Stimulated activated CD8-positive, alpha-beta memory T cell treated with anti-CD3 and anti-CD28 coated beads, Interleukin-7, amount 100 ng/mL, for 48 hours (primary cell): Measurements from ENCODE around the gene PPP3CB.

Experiments used
- DNase-seq, 2 donors: peaks; one replicate each; pipeline ENCODE4 v3.0.0-alpha.2; 2020; ENCODE audit warnings: low read depth in 1 of 2; ENCODE audit errors: extremely low read depth in 1 of 2

Gene PPP3CB

DNA sequence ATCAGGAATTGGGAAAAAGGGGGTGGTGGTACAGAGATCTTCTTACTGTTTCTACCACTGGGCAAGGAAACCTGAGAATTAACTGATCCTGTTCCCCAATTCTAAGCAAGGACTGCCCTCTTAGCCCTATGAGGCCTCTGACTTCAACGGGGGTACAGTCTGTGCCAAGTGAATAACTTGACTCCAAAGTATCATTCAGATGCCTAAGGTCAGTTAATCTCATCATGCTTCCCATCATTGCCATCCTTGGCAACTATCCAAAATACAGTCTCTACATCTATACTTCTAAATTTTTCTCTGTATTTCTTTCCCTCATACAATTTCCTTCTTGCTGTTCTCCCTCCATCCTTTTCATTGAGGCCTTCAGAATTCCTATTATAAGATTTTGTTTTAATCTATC, 10.5 kb downstream of the PPP3CB start:
- DNase-seq: no peak

DNA sequence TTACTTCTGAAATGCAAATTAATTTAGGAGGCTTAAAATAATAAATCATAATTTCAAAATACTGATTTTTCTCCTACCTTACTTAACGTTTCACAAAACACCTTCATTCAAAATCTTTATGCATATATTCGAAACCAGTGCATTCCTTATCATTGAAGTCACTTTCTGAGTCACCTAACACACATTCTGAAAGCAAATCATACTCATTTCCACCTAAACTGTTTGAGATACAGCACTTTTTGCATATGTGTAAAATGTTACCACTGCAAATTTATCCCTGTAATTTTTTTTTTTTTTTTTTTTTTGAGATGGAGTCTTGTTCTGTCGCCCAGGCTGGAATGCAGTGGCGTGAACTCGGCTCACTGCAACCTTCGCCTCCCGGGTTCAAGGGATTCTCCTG, 15.7 kb downstream of the PPP3CB start:
- DNase-seq: no peak

DNA sequence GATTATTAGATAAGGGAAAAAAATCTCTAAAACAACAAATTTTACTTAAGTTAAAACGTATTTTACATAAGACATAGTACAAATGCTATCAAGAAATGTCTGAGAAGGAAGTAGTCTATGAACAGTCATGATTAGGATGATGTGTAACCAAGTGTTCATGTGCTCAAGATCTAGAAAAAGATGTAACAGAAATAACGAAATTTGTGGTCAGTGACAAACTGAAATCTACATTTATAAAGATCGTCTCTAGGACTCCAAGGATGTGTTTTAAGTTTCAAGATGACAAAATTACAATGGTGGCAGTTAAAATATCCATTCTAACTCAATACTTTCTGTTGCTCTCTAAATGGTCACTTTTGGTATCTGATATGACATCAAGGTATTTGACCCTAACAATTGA, 17.2 kb downstream of the PPP3CB start:
- no peak for DNase-seq

DNA sequence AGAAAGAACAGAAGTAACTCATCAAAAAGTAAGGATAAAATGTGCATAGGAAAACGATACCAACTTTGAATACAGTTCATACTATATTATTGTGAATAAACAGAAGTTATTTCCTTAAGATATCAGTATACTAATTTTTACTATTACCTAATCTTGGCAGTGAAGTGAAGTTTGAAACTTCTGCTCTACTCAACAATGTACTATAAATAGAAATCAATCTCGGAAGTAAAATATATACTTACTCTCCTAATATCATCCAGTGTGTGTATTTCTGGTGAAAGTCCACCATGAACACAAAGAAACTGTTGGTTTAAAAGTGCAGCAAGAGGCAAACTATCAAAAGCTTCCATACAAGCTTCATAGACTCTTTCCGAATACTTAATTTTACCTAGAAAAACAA, 24.6 kb downstream of the PPP3CB start:
- no peak for DNase-seq

DNA sequence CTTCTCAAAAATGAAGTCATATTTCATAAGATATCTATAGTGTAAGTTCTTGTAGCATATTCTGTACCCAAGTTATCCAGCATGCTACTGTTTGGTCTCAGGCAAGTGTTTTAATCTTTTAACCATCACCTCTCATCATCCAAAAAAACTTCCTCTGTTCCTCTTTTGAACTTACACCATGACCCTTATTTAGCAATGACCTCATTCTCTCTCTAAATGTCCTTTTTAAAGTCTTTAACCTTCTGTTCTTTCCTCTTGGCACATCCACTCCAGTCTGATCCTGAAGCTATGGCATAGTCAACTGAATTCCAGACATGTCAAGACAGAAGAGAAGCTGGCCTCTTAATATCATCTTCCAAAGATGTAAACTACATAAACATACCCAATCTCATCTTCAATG, 26.2 kb downstream of the PPP3CB start:
- DNase-seq: no peak

DNA sequence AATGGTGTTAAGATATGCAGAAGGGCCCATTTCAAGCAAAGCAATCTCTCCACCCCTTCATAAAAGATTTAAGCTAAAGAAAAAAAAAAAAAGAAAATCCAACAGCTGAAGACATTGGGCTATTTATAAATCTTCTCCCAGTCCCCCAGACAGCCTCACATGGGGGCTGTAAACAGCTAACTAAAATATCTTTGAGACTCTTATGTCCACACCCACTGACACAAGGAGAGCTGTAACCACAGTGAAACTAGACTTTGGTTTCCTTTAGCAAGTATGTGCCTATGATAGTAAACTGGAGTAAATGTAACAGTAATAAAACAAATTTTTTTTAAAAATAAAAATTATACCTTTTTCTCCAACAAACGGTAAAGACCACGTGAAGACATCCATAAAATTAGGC, 28.6 kb downstream of the PPP3CB start:
- DNase-seq: no peak

DNA sequence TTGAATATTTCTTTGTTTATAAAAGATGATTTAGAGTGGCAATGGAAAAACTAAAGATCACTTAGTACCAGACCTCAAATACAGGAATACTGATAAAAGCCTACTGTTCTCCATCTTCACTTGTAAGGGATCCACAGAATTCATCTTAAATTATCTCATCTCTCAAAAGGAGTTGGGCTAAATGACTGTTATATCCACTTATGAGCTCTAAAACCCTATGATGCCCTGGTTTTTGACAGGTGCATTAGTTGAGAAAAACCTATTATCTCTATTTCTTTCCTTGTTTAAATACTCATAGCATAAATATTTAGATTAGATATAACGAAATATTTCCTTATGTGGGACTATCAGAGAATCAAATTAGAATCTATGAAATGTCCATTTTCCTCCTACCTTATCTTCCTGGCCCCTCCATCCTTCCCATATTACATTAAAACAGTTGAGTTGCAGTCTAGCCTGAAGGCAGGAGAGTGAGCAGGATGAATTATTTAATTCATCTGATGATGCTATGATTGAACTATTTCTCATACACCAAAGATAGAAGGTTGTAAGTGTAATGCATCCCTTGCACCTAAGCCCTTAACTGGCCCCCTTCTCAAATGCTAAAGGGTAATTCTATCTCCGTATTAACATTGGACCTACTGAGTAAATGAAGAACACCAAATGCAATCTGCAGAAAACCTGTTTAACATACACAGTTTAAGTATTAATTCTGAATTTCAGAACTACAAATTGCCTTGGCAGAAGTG, 29.7 kb downstream of the PPP3CB start:
- DNase-seq: no peak

DNA sequence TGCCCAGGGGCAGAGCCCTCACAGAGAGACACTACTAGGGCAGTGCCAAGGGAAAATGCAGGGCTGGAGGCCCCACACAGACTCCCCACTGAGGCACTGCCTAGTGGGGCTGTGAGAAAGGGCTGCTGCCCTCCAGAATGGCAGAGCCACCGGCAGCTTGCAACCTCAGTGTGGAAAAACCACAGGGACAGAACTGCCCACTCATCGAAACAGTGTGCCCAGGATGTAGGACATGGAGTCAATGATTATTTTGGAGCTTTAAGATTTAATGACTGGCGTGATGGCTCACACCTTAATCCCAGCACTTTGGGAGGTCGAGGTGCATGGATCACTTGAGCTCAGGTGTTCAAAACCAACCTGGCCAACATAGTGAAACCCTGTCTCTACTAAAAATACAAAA, 34.9 kb downstream of the PPP3CB start:
- no peak for DNase-seq

DNA sequence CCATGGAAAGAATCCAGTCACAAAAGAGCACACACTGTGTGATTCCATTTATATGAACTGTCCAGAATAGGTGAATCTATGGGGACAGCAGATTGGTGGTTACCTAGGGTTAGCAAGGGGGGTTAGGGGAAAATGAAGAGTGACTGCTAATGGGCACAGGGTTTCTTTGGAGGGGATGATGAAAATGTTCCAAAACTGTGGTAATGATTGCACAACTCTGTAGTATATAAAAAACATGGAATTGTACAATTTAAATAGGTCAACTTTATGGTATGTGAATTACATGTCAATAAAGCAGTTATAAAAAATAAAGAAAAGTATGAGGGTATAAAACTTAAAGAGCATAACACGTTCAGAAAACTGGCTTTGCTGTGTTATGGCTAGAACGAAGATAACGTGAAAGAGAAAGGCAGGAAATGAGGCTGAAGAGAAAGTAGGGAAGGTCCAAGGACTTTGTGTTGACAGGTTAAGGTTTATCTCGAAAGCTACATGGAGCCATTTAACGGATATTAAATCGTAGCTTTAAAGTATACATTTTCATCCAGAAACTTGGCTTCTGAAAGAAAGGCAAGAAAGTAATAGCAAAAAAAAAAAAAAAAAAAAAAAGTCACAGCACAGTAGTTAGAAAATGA, 36.0 kb downstream of the PPP3CB start:
- no peak for DNase-seq

DNA sequence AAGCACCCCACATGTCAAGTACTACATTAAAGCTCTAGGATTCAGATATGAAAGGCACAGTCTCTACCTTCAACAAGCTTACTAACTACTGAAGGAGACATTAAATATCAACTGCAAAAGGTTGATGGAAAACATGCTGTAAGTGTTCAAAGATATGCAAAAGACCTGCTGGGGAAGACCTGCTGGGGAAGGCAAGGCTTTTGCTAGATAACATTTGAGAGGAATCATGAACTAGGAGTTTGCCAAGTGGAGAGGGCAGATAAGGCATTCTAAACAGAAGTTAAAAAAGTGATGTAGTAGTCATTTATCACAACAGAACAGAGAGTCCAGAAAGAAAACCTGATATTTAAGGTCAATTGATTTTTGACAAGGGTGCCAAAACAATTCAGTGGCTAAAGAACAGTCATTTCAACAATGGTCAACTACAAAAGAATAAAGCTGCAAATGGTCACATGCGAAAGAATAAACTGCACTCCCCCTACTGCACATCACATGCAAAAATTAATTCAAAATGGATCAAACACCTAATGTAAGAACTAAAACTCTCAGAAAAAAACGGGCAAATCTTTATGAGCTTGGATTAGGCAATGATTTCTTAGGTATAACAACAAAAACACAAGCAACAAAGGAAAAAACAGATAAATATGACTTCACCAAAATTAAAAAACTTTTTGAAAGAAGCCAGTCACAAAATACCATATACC, 39.5 kb downstream of the PPP3CB start:
- DNase-seq: no peak

DNA sequence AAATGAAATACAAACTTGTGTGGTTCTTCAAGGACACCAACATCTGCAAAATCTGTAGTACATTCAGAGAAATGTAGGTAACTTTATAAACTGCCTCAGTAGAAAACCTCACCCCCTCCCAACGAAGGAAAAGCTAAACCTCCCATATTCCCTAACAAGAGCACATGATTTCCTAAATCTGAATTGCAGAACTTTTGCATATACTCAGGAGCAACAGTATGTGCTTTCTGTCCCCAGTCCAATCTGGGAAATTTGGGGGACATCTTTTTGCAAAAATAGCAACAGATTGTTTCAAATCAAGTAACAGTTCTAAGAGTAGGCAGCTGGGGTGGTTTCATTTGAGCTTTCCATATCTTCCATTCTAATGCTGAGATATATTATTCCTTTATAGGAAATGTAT, 46.7 kb downstream of the PPP3CB start:
- DNase-seq: no peak

DNA sequence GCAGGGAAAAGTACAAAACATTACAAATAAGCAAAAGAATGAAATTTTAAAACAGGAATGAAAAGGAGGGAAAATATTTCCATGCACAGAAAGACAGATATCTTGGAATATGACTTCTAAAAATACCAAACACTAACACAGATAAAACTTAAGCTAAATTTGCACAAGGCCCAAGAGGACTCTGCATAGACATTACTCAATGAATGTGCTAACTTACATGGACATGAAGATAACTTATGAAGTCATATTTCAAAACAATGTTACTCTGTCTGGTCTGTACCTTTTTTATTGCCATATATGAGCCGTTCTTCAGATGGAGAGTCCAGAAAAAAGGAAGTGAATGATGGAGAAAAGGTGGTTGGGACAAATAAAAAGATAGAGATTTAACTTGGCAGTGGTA, 47.4 kb downstream of the PPP3CB start:
- DNase-seq: no peak

DNA sequence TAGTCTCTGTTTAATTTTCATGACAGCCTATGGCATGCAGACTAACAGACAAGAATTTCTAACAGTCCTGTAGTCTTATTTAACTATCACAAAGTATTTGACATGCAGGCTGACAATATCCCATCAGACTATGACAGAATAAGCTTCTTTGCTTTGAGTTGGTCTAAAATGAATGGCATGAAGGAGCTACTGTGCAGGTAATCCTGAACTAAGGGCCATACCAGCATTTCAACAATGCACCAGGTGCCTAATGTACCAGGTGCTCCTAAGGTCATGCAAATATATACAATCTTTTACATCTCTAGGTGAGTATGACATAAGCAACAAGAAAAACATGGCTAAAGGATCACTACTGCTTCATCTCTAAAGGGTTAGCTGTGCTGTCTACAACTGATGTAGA, 48.9 kb downstream of the PPP3CB start:
- DNase-seq: no peak

DNA sequence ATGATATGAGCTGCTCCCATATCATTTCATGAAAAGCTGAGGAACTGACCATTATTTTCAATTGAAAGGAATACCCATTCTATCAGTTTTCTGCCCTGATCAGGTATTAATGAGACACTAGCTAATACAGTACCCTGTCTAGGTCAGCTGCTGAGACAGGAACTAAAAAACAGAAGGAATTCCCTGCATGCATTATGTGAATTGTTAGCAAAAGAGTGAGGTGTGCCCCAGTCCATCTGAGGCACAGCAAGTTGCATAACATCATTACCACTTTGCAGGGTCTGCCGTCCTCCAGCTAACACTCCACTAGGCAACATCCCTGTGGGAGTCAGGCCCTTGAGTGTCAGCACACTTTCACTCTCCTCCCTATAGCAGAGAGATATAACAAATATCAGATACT, 51.4 kb downstream of the PPP3CB start:
- DNase-seq: no peak

DNA sequence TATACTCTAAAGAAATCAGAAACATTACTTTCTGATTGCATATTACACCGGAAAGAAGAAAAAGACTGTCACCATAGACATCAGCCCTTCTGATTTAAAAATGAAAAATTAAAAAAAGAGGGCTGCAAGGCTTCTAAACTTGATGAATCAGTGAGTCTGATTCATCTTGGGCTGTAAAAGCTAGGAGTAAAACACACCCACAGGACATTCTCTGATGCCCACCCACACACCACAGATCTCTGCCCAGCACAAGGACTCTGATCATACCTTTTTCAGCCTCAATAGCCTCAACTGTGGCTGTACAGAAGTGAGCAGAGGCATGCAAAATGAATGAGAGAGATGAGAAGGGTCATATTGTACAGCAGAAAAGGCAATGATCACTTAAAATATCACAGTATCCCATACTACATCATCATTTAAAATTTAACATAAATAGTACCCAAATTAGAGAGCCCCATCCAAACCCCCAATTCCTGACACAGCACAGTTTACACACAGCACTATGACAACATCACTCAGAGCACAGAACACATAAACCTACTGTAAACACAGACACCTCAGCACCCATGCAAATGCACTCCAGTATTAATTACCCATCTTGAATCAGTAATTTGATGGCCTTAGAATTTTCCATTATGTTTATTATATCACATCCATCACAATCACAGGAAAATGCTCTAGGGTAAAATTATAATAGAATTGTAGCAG, 56.1 kb downstream of the PPP3CB start:
- no peak for DNase-seq

DNA sequence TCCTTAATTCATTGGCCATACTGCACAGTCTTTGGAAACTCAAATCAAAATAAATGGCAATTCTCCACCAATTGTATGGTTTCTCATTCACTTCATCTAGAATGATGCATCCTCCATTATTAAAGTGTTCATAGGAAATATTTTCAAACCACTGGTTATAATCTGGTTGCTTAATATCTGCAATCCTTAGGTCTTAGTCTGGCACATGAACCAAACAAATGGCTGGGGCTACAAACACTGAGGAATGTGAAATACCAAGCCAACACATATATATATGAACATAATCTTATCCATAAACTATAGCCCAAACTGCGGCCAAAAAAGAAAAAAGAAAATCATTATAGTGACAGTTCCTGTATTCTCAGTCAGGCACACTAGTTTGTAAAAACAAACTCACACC, 56.8 kb downstream of the PPP3CB start:
- DNase-seq: no peak

DNA sequence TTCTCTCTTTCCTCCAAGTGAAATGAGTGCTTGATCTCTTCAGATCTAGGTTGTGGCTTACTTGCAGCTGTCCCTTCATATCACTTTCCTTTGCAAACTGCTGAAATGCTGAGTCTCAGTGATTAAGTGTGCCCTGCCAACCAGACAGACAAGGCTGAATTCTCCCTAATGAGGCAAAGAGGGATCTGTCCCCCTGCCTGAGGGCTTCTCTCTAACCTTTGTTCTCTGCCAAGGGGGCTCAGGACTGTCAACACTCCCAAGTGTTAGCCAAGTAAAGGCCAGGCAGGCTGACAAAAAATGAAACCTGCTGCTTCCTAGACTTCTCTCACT, 62.3 kb downstream of the PPP3CB start, which contains the start of gene MSS51:
Gene MSS51, minus strand, starts transcription at position 24 of the 330 bp plus-strand sequence. CDS start 5,277 bp downstream, outside the sequence.
- DNase-seq: no peak

DNA sequence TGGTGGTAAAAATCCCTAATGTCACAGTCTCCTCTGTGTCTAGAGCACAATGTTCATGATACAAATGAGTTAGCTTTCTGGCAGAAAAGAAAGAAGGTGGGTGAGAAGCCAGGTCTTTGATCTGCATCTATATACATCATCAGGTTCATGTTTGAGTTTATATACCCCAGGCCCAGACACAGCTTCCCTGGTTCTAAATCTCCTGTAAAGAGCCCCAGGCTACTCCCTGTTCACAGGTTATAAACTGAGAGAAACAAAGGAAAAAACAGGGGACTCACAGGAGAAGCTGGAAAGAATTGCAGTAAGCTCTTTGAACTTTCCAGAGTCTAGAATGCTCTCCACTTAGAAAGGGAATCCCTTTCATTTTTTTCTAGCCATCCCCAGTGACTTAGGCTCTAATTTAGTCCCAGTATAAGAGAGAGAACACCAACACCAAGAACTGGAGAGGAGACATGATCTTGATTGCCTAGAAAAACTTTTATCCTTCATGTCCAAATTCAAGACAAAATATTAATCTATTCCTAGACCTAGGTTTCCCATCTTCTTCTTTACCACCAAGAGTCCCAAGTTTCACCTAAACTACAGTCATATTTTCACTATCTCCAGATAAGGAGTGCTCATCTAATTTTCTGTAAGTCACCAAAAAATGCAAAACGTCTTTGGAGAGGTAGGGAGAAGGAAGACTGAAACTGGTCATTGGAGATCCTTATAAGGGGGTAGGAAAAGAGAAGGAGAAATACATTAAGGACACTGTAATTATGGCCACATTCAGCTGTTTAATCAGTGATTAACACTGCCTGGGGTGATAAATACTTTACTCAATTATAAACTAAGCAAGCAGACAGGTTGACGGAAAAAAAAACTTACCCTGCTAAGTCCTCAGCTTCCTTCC, 62.9 kb downstream of the PPP3CB start:
- no peak for DNase-seq

DNA sequence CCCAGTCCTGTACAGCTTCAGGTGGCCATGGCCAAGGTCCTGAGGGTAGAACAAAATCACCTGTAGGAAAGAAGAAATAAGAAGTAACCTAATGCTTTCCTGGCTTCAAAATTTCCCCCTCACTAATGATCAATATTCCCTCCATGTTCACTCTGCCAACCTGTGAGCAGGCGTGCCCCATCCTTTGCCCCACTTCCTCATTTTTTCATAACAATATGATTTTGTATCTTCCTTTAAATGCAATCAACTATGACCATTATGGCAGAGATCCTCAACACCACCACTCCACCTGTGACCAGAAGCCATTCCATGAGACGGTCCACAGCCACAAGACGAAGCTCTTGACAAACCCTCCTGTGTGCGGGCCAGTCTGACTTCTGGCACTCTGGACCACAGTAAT, 69.5 kb downstream of the PPP3CB start:
- no peak for DNase-seq

DNA sequence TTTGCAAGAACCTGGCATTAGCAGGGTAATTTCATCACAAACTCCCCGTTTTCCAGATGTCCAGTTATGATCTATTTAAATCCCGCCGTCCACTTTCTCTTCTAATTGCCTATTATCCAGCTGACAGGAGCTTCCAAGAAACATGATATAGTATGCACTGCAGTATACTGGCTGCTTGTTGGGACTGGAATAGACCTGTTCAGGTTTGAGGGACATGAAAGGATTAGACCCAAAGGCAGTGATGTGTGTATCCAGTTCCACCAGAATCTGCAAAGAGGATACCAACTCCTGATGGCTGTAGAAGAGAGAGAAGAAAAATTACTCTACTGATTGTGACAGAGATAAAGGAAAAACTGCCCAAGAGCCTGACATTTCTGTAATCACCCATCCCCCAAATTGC, 71.3 kb downstream of the PPP3CB start:
- DNase-seq: no peak

DNA sequence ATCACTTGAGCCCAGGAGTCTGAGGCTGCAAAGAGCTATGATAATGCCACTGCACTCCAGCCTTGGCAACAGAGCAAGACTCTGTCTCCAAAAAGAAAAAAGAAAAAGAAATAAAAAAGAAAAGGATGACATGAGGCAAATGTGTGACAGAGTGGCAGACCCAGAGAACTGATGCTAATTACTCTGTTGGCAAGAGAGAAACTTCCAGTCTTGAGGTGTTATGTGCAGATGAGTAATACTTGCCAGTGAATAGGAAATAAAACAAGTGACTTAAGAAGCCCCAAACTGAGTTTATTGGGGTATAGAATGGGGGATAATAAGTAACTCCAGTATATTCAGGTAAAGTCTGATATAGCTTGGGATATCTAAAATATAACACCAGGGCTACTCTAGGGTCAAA, 72.5 kb downstream of the PPP3CB start:
- DNase-seq: no peak
